OCI-LY3 (cell line): ENCODE data around the gene RNF144A.

Experiments used
- H2AFZ ChIP-seq: fragments of 200-600, 300-600 bp; shearing (Covaris generic); 2 replicates; pipeline ENCODE4 v1.6.0; 2014; ENCODE audit warnings: antibody characterized with exemption, low read depth, low read length
- H3K27ac ChIP-seq: fragments of 200-600, 300-600 bp; sonication (generic); 2 replicates; pipeline ENCODE4 v1.5.1; 2014; ENCODE audit warnings: mild to moderate bottlenecking, low read length, moderate library complexity, mixed read lengths
- H3K27me3 ChIP-seq: fragments of 200-600, 300-600 bp; sonication (generic); 2 replicates; pipeline ENCODE4 v1.6.1; 2014; ENCODE audit warnings: low read depth, low read length, mixed read lengths
- H3K36me3 ChIP-seq: fragments of 200-600, 300-600 bp; sonication (generic); replicated peaks from 2 replicates; pipeline ENCODE3; 2014; ENCODE audit warnings: low read depth, low read length, mixed read lengths
- H3K4me1 ChIP-seq: fragments of 300-600, 200-600 bp; sonication (generic); 2 replicates; pipeline ENCODE4 v1.6.1; 2014; ENCODE audit warnings: low read length, mixed read lengths
- H3K4me2 ChIP-seq: fragments of 200-600, 300-600 bp; sonication (generic); 2 replicates; pipeline ENCODE4 v1.6.1; 2014; ENCODE audit warnings: low read length, mixed read lengths
- H3K4me3 ChIP-seq: fragments of 300-600, 200-600 bp; sonication (generic); 2 replicates; pipeline ENCODE4 v1.5.1; 2014; ENCODE audit warnings: antibody characterized with exemption, mild to moderate bottlenecking, low read length, moderate library complexity
- H3K79me2 ChIP-seq: fragments of 300-600, 200-600 bp; shearing (Covaris generic); 2 replicates; pipeline ENCODE4 v1.6.1; 2014; ENCODE audit warnings: mild to moderate bottlenecking, low read length, mixed read lengths
- H3K9ac ChIP-seq: fragments of 300-600, 200-600 bp; shearing (Covaris generic); 2 replicates; pipeline ENCODE4 v1.6.0; 2014; ENCODE audit warnings: mild to moderate bottlenecking, low read length, moderate library complexity
- H3K9me3 ChIP-seq: fragments of 200-600, 300-600 bp; shearing (Covaris generic); 2 replicates; pipeline ENCODE4 v1.6.1; 2014; ENCODE audit warnings: low read length, mixed read lengths; ENCODE audit not compliant: insufficient read depth
- H4K20me1 ChIP-seq: fragments of 200-600, 300-600 bp; sonication (generic); 2 replicates; pipeline ENCODE4 v1.6.1; 2016; ENCODE audit warnings: low read length, mixed read lengths; ENCODE audit not compliant: insufficient read depth
- EZH2phosphoT487 ChIP-seq: fragments of 200-600 bp; shearing (Covaris generic); IDR thresholded peaks from 2 replicates; pipeline ENCODE4 v1.6.1; 2018; ENCODE audit warnings: antibody characterized with exemption, mixed run types, low read depth
- TF ChIP-seq, protein P1 (sequence below): fragments of 200-600, 300-600 bp; sonication (generic); IDR thresholded peaks from 2 replicates; pipeline ENCODE4 v1.5.1; 2014; ENCODE audit warnings: antibody characterized with exemption, low read length, low read depth

RNF144A gene

DNA sequence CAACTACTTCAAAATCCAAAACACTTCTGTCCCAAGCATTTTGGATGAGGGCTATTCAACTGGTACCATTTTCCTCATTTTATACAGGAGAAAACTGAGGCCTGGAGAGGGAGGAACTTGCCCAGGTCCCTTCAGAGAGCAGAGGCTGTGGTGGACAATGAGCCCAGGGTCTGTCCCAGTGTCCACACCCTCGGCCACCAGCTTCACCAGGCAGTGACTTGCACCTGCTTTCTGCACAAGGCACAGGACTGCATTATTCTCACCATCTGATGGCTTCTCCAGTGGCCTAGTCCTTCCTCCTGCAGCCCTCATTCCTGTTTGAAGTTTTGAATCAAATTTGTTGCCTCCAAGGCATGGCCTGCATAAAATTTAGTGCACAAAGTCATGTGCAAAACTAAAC is 53.3 kb downstream of the RNF144A start:
- H3K4me2 ChIP-seq = no peak overlapping the region
- no peaks in the 10 kb centered on the region for H3K9me3 ChIP-seq
- no peaks in the 10 kb centered on the region for H3K36me3 ChIP-seq
- H3K9ac ChIP-seq = no peak overlapping the region
- H3K27me3 ChIP-seq = no peaks in the 10 kb centered on the region
- H3K79me2 ChIP-seq = no peaks in the 10 kb centered on the region
- H3K4me1 ChIP-seq = no peaks in the 10 kb centered on the region
- H4K20me1 ChIP-seq = no peaks in the 10 kb centered on the region
- no peak overlapping the region for H3K27ac ChIP-seq
- H3K4me3 ChIP-seq = no peak overlapping the region
- H2AFZ ChIP-seq = no peak overlapping the region
- no peak for TF ChIP-seq EZH2phosphoT487
- TF ChIP-seq, protein P1, sequence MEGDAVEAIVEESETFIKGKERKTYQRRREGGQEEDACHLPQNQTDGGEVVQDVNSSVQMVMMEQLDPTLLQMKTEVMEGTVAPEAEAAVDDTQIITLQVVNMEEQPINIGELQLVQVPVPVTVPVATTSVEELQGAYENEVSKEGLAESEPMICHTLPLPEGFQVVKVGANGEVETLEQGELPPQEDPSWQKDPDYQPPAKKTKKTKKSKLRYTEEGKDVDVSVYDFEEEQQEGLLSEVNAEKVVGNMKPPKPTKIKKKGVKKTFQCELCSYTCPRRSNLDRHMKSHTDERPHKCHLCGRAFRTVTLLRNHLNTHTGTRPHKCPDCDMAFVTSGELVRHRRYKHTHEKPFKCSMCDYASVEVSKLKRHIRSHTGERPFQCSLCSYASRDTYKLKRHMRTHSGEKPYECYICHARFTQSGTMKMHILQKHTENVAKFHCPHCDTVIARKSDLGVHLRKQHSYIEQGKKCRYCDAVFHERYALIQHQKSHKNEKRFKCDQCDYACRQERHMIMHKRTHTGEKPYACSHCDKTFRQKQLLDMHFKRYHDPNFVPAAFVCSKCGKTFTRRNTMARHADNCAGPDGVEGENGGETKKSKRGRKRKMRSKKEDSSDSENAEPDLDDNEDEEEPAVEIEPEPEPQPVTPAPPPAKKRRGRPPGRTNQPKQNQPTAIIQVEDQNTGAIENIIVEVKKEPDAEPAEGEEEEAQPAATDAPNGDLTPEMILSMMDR = no peak

DNA sequence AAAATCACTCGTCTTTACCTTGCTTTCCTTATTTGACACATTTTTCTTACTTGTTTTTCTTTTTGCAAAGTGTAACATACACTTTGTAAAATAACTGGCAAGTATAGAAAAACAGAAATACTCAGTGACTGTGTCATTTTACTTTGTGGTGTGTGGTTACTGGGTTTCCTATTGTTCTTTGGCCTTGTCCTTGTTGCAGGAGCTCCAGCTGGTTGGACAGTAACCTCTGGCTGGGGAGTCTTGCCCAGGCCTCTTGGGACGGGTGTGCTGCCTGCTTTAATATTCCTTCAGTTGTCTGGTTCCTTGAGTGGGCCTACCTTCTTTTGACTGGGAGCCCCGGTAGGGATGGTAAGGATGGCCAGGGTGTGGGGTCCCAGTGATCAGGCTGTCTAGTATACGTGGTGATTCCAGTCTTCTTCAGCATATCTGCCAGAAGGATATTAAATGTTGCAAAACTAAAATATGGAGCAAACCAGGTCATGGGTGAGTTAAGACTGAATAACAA is 53.8 kb downstream of the RNF144A start:
- no peaks in the 10 kb centered on the region for H3K36me3 ChIP-seq
- H4K20me1 ChIP-seq = no peaks in the 10 kb centered on the region
- no peak overlapping the region for H3K27ac ChIP-seq
- H2AFZ ChIP-seq = no peak overlapping the region
- TF ChIP-seq, protein P1 = no peak
- TF ChIP-seq EZH2phosphoT487 = no peak
- no peak overlapping the region for H3K4me3 ChIP-seq
- no peak overlapping the region for H3K9ac ChIP-seq
- H3K4me2 ChIP-seq = no peak overlapping the region
- H3K27me3 ChIP-seq = no peaks in the 10 kb centered on the region
- no peaks in the 10 kb centered on the region for H3K79me2 ChIP-seq
- H3K4me1 ChIP-seq = no peaks in the 10 kb centered on the region
- H3K9me3 ChIP-seq = no peaks in the 10 kb centered on the region

DNA sequence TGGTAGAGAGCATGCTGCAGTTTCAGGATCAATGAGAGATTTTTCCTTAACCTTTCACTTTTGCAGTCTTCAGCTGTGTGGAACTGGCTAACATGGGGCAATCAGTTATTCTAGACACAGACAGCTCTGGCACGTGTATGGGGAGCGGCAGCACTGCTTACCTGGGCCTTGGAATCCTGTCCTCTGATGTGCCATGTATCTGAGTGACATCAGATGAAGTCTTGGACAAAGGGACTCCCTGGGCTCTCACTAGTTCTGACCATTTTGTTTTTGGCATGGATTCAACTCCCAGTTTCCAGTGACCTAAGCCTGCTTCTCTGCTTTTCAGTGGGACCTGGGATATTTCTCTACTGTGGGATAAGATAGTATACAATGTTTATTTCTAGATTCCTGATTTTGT is 54.3 kb downstream of the RNF144A start:
- Histone ChIP-seq H3K4me2 (no peak overlapping the region), H3K9me3 (no peaks in the 10 kb centered on the region), H3K4me1 (no peaks in the 10 kb centered on the region), H3K36me3 (no peaks in the 10 kb centered on the region), H3K4me3 (no peak overlapping the region), H4K20me1 (no peaks in the 10 kb centered on the region), H3K27ac (no peak overlapping the region), H3K27me3 (no peaks in the 10 kb centered on the region), H3K79me2 (no peaks in the 10 kb centered on the region), H3K9ac (no peak overlapping the region), H2AFZ (no peak overlapping the region)
- TF ChIP-seq, protein P1 = no peak
- TF ChIP-seq EZH2phosphoT487 = no peak

DNA sequence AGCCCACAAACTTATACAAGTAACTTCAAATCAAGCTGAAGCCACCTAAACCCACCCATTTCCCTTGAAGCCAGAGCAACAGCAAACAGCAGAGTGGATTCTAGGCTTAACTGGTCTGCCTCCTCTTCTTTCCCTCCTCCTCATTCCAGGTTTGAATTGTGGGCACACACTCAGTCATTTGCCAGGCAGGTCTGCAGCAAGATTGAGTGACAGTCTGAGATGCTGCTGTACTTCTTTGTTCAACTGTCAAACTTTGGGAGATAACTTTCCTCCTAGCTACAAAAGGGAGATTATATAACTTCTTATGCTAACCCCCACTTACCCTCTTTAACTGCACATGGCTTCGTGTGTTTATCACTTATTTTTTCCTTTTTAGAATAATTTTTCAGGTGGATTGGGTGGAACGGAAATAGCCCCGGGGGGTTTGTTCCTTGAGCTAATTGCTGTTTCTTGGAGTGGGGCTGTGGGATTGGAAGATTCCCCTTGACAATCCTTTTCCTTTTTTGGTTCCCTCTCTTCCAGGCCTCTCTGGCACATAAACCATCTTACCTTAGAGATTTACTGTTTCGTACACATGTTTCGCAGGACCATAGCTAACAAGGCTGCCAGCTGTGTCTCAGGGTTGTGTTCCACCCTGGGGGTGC is 55.0 kb downstream of the RNF144A start:
- H4K20me1 ChIP-seq = no peaks in the 10 kb centered on the region
- H3K9me3 ChIP-seq = no peaks in the 10 kb centered on the region
- no peak overlapping the region for H3K4me3 ChIP-seq
- H2AFZ ChIP-seq = no peak overlapping the region
- H3K27me3 ChIP-seq = no peaks in the 10 kb centered on the region
- no peak overlapping the region for H3K9ac ChIP-seq
- no peak overlapping the region for H3K27ac ChIP-seq
- H3K4me2 ChIP-seq = no peak overlapping the region
- no peaks in the 10 kb centered on the region for H3K36me3 ChIP-seq
- TF ChIP-seq, protein P1 = no peak
- TF ChIP-seq EZH2phosphoT487 = no peak
- no peaks in the 10 kb centered on the region for H3K79me2 ChIP-seq
- no peaks in the 10 kb centered on the region for H3K4me1 ChIP-seq
